NT2/D1 (cell line): Measurements from ENCODE around the gene CHPT1.

Experiments used
- SUZ12 ChIP-seq: IDR thresholded peaks from 2 replicates; pipeline ENCODE4 v1.6.1; 2011; ENCODE audit not compliant: insufficient read length, insufficient read depth; ENCODE audit errors: extremely low read depth
- YY1 ChIP-seq: IDR thresholded peaks from 2 replicates; pipeline ENCODE4 v1.6.1; 2011; ENCODE audit not compliant: insufficient read length, insufficient read depth
- ZNF274 ChIP-seq: IDR thresholded peaks from 2 replicates; pipeline ENCODE4 v1.6.1; 2011; ENCODE audit warnings: mild to moderate bottlenecking, low read depth, low read length

DNA sequence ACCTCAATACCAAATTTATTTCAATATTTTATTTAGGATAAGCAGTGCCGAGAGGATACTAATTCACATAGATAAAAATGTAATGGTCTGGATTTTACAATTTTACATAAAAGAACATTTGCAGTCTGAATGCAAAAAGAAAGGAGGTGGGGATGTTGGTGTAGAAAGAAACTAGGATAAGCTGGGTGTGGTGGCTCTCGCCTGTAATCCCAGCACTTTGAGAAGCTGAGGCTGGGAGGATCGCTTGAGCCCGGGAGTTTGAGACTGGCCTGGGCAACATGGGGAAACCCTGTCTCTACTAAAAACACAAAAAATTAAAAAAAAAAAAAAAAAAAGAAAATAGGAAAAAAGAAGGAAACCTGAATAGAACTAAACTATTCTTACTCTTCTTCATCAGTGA lies 25.0 kb downstream of the CHPT1 start:
- TF ChIP-seq YY1 (no peak), SUZ12 (no peak), ZNF274 (no peak)
